Psoas muscle (tissue), 8 donors: Measurements from ENCODE around the gene SPAG7. TPM values are rescaled to one million over a fixed set of nuclear protein-coding genes. Genes with fewer than 3 reads are reported as not detected.

Experiments
- ATAC-seq, 4 donors: fragments of 200-7000 bp; cut with Tn5 transposase; one replicate each; pipeline ENCODE4 v1.9.1; 2020; ENCODE audit warnings: moderate library complexity in 3 of 4, mild to moderate bottlenecking in 2 of 4
- DNase-seq, 2 donors: peaks; one replicate each; pipeline ENCODE4 v3.0.0-alpha.2; 2020
- H3K27ac ChIP-seq: fragments of 200-600 bp; one replicate; pipeline ENCODE4 v1.8.0; 2022
- H3K27me3 ChIP-seq, 3 donors: fragments of 200-600 bp in 1 of 3; one replicate each; pipeline versions ENCODE4 v1.6.1 to v1.8.0; 2013 to 2022; ENCODE audit warnings: low read length in 2 of 3, mild to moderate bottlenecking in 2 of 3, moderate library complexity in 1 of 3; ENCODE audit not compliant: insufficient read depth in 3 of 3
- H3K36me3 ChIP-seq, 2 donors: fragments of 200-600 bp in 1 of 2; one replicate each; pipeline versions ENCODE4 v1.6.1 to v1.8.0; 2013 to 2022; ENCODE audit warnings: low read depth in 1 of 2, mild to moderate bottlenecking in 1 of 2, moderate library complexity in 1 of 2; ENCODE audit not compliant: insufficient read depth in 1 of 2
- H3K4me1 ChIP-seq: fragments of 200-600 bp; one replicate; pipeline ENCODE4 v1.8.0; 2022
- H3K4me3 ChIP-seq: fragments of 200-600 bp; one replicate; pipeline ENCODE4 v1.8.0; 2022; ENCODE audit warnings: mild to moderate bottlenecking
- H3K9me3 ChIP-seq: fragments of 200-600 bp; one replicate; pipeline ENCODE4 v1.8.0; 2022
- CTCF ChIP-seq: fragments of 200-600 bp; IDR thresholded peaks from one replicate; pipeline ENCODE4 v1.8.0; 2022; ENCODE audit warnings: antibody characterized with exemption
- WGBS, 3 donors: extraction: QIAGEN DNeasy Blood & Tissue Kit; methylation state at CpG; one replicate each; pipeline versions ENCODE4 v1.1.6 to v1.1.7; 2013; 5-methylcytosine and 5-hydroxymethylcytosine counted together
- intact Hi-C, 2 donors: fragments of 100-400 bp; cut with DNase I; formaldehyde crosslinking; loops; one replicate each; pipeline versions ENCODE4 v1.11.0 to v1.14.2; 2022
- polyA plus RNA-seq, 3 donors: library from polyadenylated mRNA; stranded (reverse); fragments of 200-250 nt; gene quantifications; one replicate each; pipeline ENCODE4 v1.2.3, GENCODE V29; 2013
- total RNA-seq, 4 donors: library from RNA; stranded (reverse); fragmentation: NEBNext Ultra II Directional in 2 of 4; extraction: Animal tissue kit (Norgen Biotek cat#: 25700) in 2 of 4; gene quantifications; one replicate each; pipeline versions ENCODE4 v1.2.1 to v1.2.4, GENCODE V29; 2021 to 2023
- donor health status: healthy with polysubstance abuse.
- donor health status: DM: no; HTN: no; CAD: no; lungs with moderate emphysema.
- donor health status: Bipolar disorder and iron deficiency.
- donor health status: healthy.
- donor health status: DM: yes; HTN: yes; CAD: no.
- donor health status: DM: no; HTN: no; CAD: no.
- donor health status: DM: no; HTN: no; CAD: no.
- donor health status: DM: yes; HTN: yes; CAD: no.

The SPAG7 gene
- total and polyA plus RNA-seq, 7 donors = 79.2 to 179 (median 117) TPM

DNA sequence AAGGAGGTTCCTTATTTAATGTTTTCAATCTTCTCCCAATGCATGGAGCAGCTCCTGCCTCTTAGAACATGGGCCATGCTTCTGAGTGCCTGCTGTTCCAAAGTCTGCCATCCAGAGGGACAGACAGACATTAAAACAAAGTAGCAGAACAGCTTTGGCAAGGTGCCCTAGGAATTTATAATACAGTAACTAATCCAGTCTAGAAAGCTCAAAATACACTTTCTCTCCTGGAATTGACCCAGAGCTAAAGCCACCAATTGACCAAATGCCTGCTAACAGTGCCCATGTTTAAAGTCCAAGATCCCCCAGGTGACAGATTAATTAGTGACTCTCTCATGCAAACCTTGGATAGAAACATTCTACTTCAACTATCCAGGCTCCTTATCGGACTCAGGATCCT is 53.6 kb downstream of the SPAG7 start:
- Histone ChIP-seq H3K27ac (no peak overlapping the region), H3K4me3 (no peak overlapping the region), H3K9me3 (no peaks in the 10 kb centered on the region), H3K27me3 (no peaks in the 10 kb centered on the region), H3K36me3 (no peaks in the 10 kb centered on the region), H3K4me1 (no peaks in the 10 kb centered on the region)
- ATAC-seq = no peak
- no peak for TF ChIP-seq CTCF
- intact Hi-C loops = no loop called here
- DNase-seq = no peak
- 62 to 77% (median 70%) methylated on average over 1 of the region's 1 CpG for WGBS, 3 donors

Other genes starting within 250 kb of the SPAG7 start
- gene MED11, start 236.4 kb downstream of the SPAG7 start, total RNA-seq = 10 to 100 TPM; 19.2 to 26.6 (median 23.7) TPM
- 10 to 100 TPM; 44.0 to 52.1 (median 46.3) TPM for gene MED11, start 236.4 kb downstream of the SPAG7 start, polyA plus RNA-seq
- under 1 TPM in 3 of 4 donors, not detected in 1; 0.08 to 0.30 (median 0.15) TPM for gene ZMYND15, start 228.0 kb downstream of the SPAG7 start, total RNA-seq
- under 1 TPM in 2 of 3 donors, not detected in 1; 0.04 to 0.09 TPM for gene ZMYND15, start 228.0 kb downstream of the SPAG7 start, polyA plus RNA-seq
- 1 to 10 TPM; 1.7 to 5.4 (median 2.8) TPM for gene CXCL16, start 227.9 kb downstream of the SPAG7 start, total RNA-seq
- under 1 TPM; 0.45 to 0.72 (median 0.48) TPM for gene CXCL16, start 227.9 kb downstream of the SPAG7 start, polyA plus RNA-seq
- gene TM4SF5, start 195.9 kb downstream of the SPAG7 start, total RNA-seq = not detected
- gene TM4SF5, start 195.9 kb downstream of the SPAG7 start, polyA plus RNA-seq = under 1 TPM in 1 of 3 donors, not detected in 2; 0.34 TPM
- under 1 TPM; 0.42 to 0.84 (median 0.64) TPM for gene VMO1, start 181.5 kb downstream of the SPAG7 start, total RNA-seq
- gene VMO1, start 181.5 kb downstream of the SPAG7 start, polyA plus RNA-seq = 1 to 10 TPM in 2 of 3 donors, under 1 TPM in 1; 0.84 to 3.1 (median 1.8) TPM
- gene GLTPD2, start 178.9 kb downstream of the SPAG7 start, total RNA-seq = not detected
- gene GLTPD2, start 178.9 kb downstream of the SPAG7 start, polyA plus RNA-seq = not detected
- gene PSMB6, start 171.7 kb downstream of the SPAG7 start, total RNA-seq = 100 to 1,000 TPM; 160 to 254 (median 234) TPM
- gene PSMB6, start 171.7 kb downstream of the SPAG7 start, polyA plus RNA-seq = 100 to 1,000 TPM; 416 to 561 (median 427) TPM
- gene PLD2, start 160.7 kb downstream of the SPAG7 start, total RNA-seq = 1 to 10 TPM; 3.7 to 7.5 (median 4.3) TPM
- gene PLD2, start 160.7 kb downstream of the SPAG7 start, polyA plus RNA-seq = 1 to 10 TPM; 2.4 to 4.2 (median 3.0) TPM
- 10 to 100 TPM; 15.8 to 23.8 (median 20.8) TPM for gene MINK1, start 134.5 kb downstream of the SPAG7 start, total RNA-seq
- 10 to 100 TPM in 2 of 3 donors, 1 to 10 TPM in 1; 8.9 to 19.2 (median 14.2) TPM for gene MINK1, start 134.5 kb downstream of the SPAG7 start, polyA plus RNA-seq
- under 1 TPM in 2 of 4 donors, not detected in 2; 0.20 to 0.30 TPM for gene C17orf107, start 68.3 kb downstream of the SPAG7 start, total RNA-seq
- gene C17orf107, start 68.3 kb downstream of the SPAG7 start, polyA plus RNA-seq = under 1 TPM; 0.01 to 0.10 (median 0.03) TPM
- gene CHRNE, start 64.7 kb downstream of the SPAG7 start, total RNA-seq = 1 to 10 TPM in 1 of 4 donors, under 1 TPM in 3; 0.19 to 1.1 (median 0.28) TPM
- gene CHRNE, start 64.7 kb downstream of the SPAG7 start, polyA plus RNA-seq = under 1 TPM; 0.16 to 0.70 (median 0.56) TPM
- gene GP1BA, start 35.5 kb downstream of the SPAG7 start, total RNA-seq = under 1 TPM in 1 of 4 donors, not detected in 3; 0.10 TPM
- gene GP1BA, start 35.5 kb downstream of the SPAG7 start, polyA plus RNA-seq = under 1 TPM in 2 of 3 donors, not detected in 1; 0.04 to 0.05 TPM
- gene SLC25A11, start 27.8 kb downstream of the SPAG7 start, total RNA-seq = 100 to 1,000 TPM in 3 of 4 donors, 10 to 100 TPM in 1; 97.1 to 225 (median 143) TPM
- gene SLC25A11, start 27.8 kb downstream of the SPAG7 start, polyA plus RNA-seq = 100 to 1,000 TPM; 125 to 163 (median 128) TPM
- gene RNF167, start 27.5 kb downstream of the SPAG7 start, total RNA-seq = 10 to 100 TPM; 85.1 to 96.3 (median 87.3) TPM
- gene RNF167, start 27.5 kb downstream of the SPAG7 start, polyA plus RNA-seq = 100 to 1,000 TPM in 1 of 3 donors, 10 to 100 TPM in 2; 85.7 to 151 (median 100.0) TPM
- 100 to 1,000 TPM; 149 to 253 (median 205) TPM for gene PFN1, start 19.3 kb downstream of the SPAG7 start, total RNA-seq
- 1,000 to 10,000 TPM in 1 of 3 donors, 100 to 1,000 TPM in 2; 220 to 1,518 (median 312) TPM for gene PFN1, start 19.3 kb downstream of the SPAG7 start, polyA plus RNA-seq
- 1,000 to 10,000 TPM; 2,251 to 3,238 (median 2,533) TPM for gene ENO3, start 16.7 kb downstream of the SPAG7 start, total RNA-seq
- 1,000 to 10,000 TPM; 1,126 to 5,696 (median 4,322) TPM for gene ENO3, start 16.7 kb downstream of the SPAG7 start, polyA plus RNA-seq
- gene CAMTA2, start 19.9 kb upstream of the SPAG7 start, total RNA-seq = 10 to 100 TPM; 43.0 to 60.8 (median 51.0) TPM
- gene CAMTA2, start 19.9 kb upstream of the SPAG7 start, polyA plus RNA-seq = 10 to 100 TPM; 30.3 to 50.2 (median 39.5) TPM
- 1 to 10 TPM; 2.9 to 4.9 (median 3.5) TPM for gene INCA1, start 29.7 kb upstream of the SPAG7 start, total RNA-seq
- 1 to 10 TPM; 1.6 to 4.1 (median 4.0) TPM for gene INCA1, start 29.7 kb upstream of the SPAG7 start, polyA plus RNA-seq
- gene KIF1C, start 30.1 kb upstream of the SPAG7 start, total RNA-seq = 1,000 to 10,000 TPM in 1 of 4 donors, 100 to 1,000 TPM in 3; 624 to 1,039 (median 691) TPM
- gene KIF1C, start 30.1 kb upstream of the SPAG7 start, polyA plus RNA-seq = 100 to 1,000 TPM; 204 to 445 (median 311) TPM
- gene SLC52A1, start 67.6 kb upstream of the SPAG7 start, total RNA-seq = not detected
- under 1 TPM in 2 of 3 donors, not detected in 1; 0.01 to 0.04 TPM for gene SLC52A1, start 67.6 kb upstream of the SPAG7 start, polyA plus RNA-seq
- gene ZFP3, start 110.7 kb upstream of the SPAG7 start, total RNA-seq = 10 to 100 TPM in 1 of 4 donors, 1 to 10 TPM in 3; 6.8 to 12.3 (median 8.0) TPM
- 10 to 100 TPM in 1 of 3 donors, 1 to 10 TPM in 2; 3.7 to 11.2 (median 3.9) TPM for gene ZFP3, start 110.7 kb upstream of the SPAG7 start, polyA plus RNA-seq
- 10 to 100 TPM in 1 of 4 donors, 1 to 10 TPM in 3; 5.8 to 12.2 (median 7.4) TPM for gene ZNF232, start 144.1 kb upstream of the SPAG7 start, total RNA-seq
- gene ZNF232, start 144.1 kb upstream of the SPAG7 start, polyA plus RNA-seq = 10 to 100 TPM in 1 of 3 donors, 1 to 10 TPM in 2; 7.1 to 19.3 (median 8.0) TPM
- gene USP6, start 148.2 kb upstream of the SPAG7 start, total RNA-seq = 1 to 10 TPM in 1 of 4 donors, under 1 TPM in 3; 0.40 to 3.2 (median 0.41) TPM
- gene USP6, start 148.2 kb upstream of the SPAG7 start, polyA plus RNA-seq = under 1 TPM; 0.05 to 0.37 (median 0.25) TPM
- 1 to 10 TPM; 1.5 to 4.0 (median 3.1) TPM for gene ZNF594, start 224.1 kb upstream of the SPAG7 start, total RNA-seq
- gene ZNF594, start 224.1 kb upstream of the SPAG7 start, polyA plus RNA-seq = 1 to 10 TPM; 1.1 to 6.6 (median 1.2) TPM